Upper lobe of left lung (tissue), 6 donors: ENCODE results near the gene EDA. TPM values are rescaled to one million over a fixed set of nuclear protein-coding genes. Genes with fewer than 3 reads are reported as not detected.

Source experiments
- ATAC-seq, 2 donors: fragments of 200-7000 bp; cut with Tn5 transposase; one replicate each; pipeline ENCODE4 v1.9.1; 2022; ENCODE audit warnings: mild to moderate bottlenecking in 2 of 2, moderate library complexity in 2 of 2; ENCODE audit not compliant: low FRiP score in 2 of 2
- DNase-seq, 2 donors: peaks; one replicate each; pipeline ENCODE4 v3.0.0-alpha.2; 2019 to 2020
- H3K27ac ChIP-seq, 4 donors: fragments of 200-600 bp; sonication (generic); one replicate each; pipeline ENCODE4 v1.5.1; 2016 to 2019
- H3K27me3 ChIP-seq, 4 donors: fragments of 200-600 bp; sonication (generic); one replicate each; pipeline ENCODE4 v1.5.1; 2017 to 2019
- H3K36me3 ChIP-seq, 4 donors: fragments of 200-600 bp; sonication (generic); one replicate each; pipeline ENCODE4 v1.5.1; 2016 to 2019
- H3K4me1 ChIP-seq, 4 donors: fragments of 200-600 bp; sonication (generic); one replicate each; pipeline ENCODE4 v1.5.1; 2018 to 2019
- H3K4me3 ChIP-seq, 4 donors: fragments of 200-600 bp; sonication (generic); one replicate each; pipeline ENCODE4 v1.5.1; 2017 to 2019; ENCODE audit warnings: mild to moderate bottlenecking in 2 of 4, moderate library complexity in 1 of 4
- H3K9me3 ChIP-seq, 4 donors: fragments of 200-600 bp; sonication (generic); one replicate each; pipeline ENCODE4 v1.5.1; 2018 to 2019
- CTCF ChIP-seq, 6 experiments: fragments of 450-650 bp in 4 of 6; fragments of 200-600 bp in 2 of 6; sonication (generic) in 2 of 6; IDR thresholded peaks; one replicate each; pipeline ENCODE4 v1.5.1; 2016 to 2019; ENCODE audit warnings: antibody characterized with exemption in 6 of 6
- EP300 ChIP-seq, 4 donors: sonication (generic); formaldehyde crosslinking; IDR thresholded peaks; one replicate each; pipeline ENCODE4 v1.5.1; 2017; ENCODE audit warnings: antibody characterized with exemption in 4 of 4, control low read depth in 2 of 4
- POLR2A ChIP-seq, 4 donors: fragments of 450-650 bp; IDR thresholded peaks; one replicate each; pipeline ENCODE4 v1.5.1; 2016 to 2017; ENCODE audit warnings: antibody characterized with exemption in 4 of 4, mild to moderate bottlenecking in 2 of 4
- POLR2AphosphoS5 ChIP-seq, 2 donors: sonication (generic); formaldehyde crosslinking; IDR thresholded peaks; one replicate each; pipeline ENCODE4 v1.5.1; 2017; ENCODE audit warnings: antibody characterized with exemption in 2 of 2
- small RNA-seq, 4 donors: library from RNA; depleted of rRNA; stranded (forward); fragments of <200 nt; gene quantifications; one replicate each; pipeline ENCODE3, GENCODE V24; 2016
- total RNA-seq, 6 donors: library from RNA; depleted of rRNA in 4 of 6; stranded (reverse); fragments of >200 nt in 4 of 6; gene quantifications; one replicate each; pipeline versions ENCODE4 v1.1.0 to v1.2.1, GENCODE V29; 2016 to 2021
- donor health status: DM: no; HTN: no; CAD: no; lungs with moderate emphysema.
- donor health status: DM: no; HTN: yes; CAD: no; lungs with severe emphysema.

The EDA gene
- total RNA-seq, 6 donors from 2014 or later, result 3.3 to 16.8 (median 5.9) TPM

GRCh38 chrX:70088751-70089150 lies 472.8 kb downstream of the EDA start:
- H3K9me3 ChIP-seq, result no peaks in the 10 kb centered on the region
- DNase-seq, result no peak
- no peak overlapping the region for H3K27ac ChIP-seq
- no peak for TF ChIP-seq POLR2A (IDR thresholded peaks at IDR 0.05)
- TF ChIP-seq POLR2AphosphoS5 (IDR thresholded peaks at IDR 0.05), result no peak
- no peak for TF ChIP-seq CTCF (IDR thresholded peaks at IDR 0.05)
- TF ChIP-seq EP300 (IDR thresholded peaks at IDR 0.05), result no peak
- no peak overlapping the region for H3K4me3 ChIP-seq
- H3K36me3 ChIP-seq, result no peaks in the 10 kb centered on the region
- no peaks in the 10 kb centered on the region for H3K4me1 ChIP-seq
- no peaks in the 10 kb centered on the region for H3K27me3 ChIP-seq
- ATAC-seq, result no peak

Small RNAs within 50 kb of the gene (small RNA-seq; reads per million reads assigned to genes)
- gene MIR676, result 0.18 to 2.4 (median 1.2) reads per million in 4 donors
- gene RF00012, result 0 reads per million in 4 donors

Other genes with a start within 250 kb of the EDA start
- under 1 TPM in 3 of 6 donors, not detected in 3; 0.06 to 0.37 (median 0.15) TPM for gene NALF2, start 111.8 kb upstream of the EDA start, total RNA-seq